Activated CD8-positive, alpha-beta T cell treated with anti-CD3 and anti-CD28 coated beads for 36 hours (primary cell): ENCODE data around the gene SLC10A1. TPM values are rescaled to one million over a fixed set of nuclear protein-coding genes. Genes with fewer than 3 reads are reported as not detected.

Experiments used
- ATAC-seq: fragments of 200-7000 bp; cut with Tn5 transposase; one replicate; pipeline ENCODE4 v1.10.0; 2021; ENCODE audit warnings: mild to moderate bottlenecking, moderate library complexity
- CTCF ChIA-PET: fragments of 350-600 bp; sonication (Branson Sonifier 250); formaldehyde crosslinking; loops from one replicate; lab custom pipeline; 2021; ENCODE audit warnings: antibody characterized with exemption; lab: Charles Lee
- POLR2A ChIA-PET: fragments of 350-600 bp; sonication (Branson Sonifier 250); formaldehyde crosslinking; loops from one replicate; lab custom pipeline; 2021; ENCODE audit warnings: antibody characterized with exemption; lab: Charles Lee
- DNase-seq: peaks from one replicate; pipeline ENCODE4 v3.0.0-alpha.2; 2020
- H3K27ac Mint-ChIP-seq: one replicate; pipeline ENCODE4 v1.8.0; 2021; ENCODE audit warnings: mild to moderate bottlenecking, mixed read lengths
- H3K27me3 Mint-ChIP-seq: one replicate; pipeline ENCODE4 v1.8.0; 2021; ENCODE audit warnings: mixed read lengths
- H3K36me3 Mint-ChIP-seq: one replicate; pipeline ENCODE4 v1.8.0; 2021; ENCODE audit warnings: low read depth, mixed read lengths
- H3K4me1 Mint-ChIP-seq: one replicate; pipeline ENCODE4 v1.8.0; 2021; ENCODE audit warnings: low read depth, mixed read lengths
- H3K4me3 Mint-ChIP-seq: one replicate; pipeline ENCODE4 v1.8.0; 2021; ENCODE audit warnings: mild to moderate bottlenecking, moderate library complexity, mixed read lengths
- H3K9me3 Mint-ChIP-seq: one replicate; pipeline ENCODE4 v1.8.0; 2021; ENCODE audit warnings: mixed read lengths
- intact Hi-C: fragments of 100-400 bp; cut with micrococcal nuclease; formaldehyde crosslinking; loops from one replicate; pipeline ENCODE4 v1.10.0; 2022
- total RNA-seq, 2 experiments: library from RNA; stranded (reverse); gene quantifications; one replicate each; pipeline ENCODE4 v1.2.3, GENCODE V29; 2021
- TF ChIP-seq, protein P1 (sequence below): fragments of 200-600 bp; IDR thresholded peaks from one replicate; pipeline ENCODE4 v1.8.0; 2022; ENCODE audit warnings: antibody characterized with exemption, mild to moderate bottlenecking

SLC10A1 gene
- total RNA-seq, 2 experiments from 2014 or later = not detected

DNA sequence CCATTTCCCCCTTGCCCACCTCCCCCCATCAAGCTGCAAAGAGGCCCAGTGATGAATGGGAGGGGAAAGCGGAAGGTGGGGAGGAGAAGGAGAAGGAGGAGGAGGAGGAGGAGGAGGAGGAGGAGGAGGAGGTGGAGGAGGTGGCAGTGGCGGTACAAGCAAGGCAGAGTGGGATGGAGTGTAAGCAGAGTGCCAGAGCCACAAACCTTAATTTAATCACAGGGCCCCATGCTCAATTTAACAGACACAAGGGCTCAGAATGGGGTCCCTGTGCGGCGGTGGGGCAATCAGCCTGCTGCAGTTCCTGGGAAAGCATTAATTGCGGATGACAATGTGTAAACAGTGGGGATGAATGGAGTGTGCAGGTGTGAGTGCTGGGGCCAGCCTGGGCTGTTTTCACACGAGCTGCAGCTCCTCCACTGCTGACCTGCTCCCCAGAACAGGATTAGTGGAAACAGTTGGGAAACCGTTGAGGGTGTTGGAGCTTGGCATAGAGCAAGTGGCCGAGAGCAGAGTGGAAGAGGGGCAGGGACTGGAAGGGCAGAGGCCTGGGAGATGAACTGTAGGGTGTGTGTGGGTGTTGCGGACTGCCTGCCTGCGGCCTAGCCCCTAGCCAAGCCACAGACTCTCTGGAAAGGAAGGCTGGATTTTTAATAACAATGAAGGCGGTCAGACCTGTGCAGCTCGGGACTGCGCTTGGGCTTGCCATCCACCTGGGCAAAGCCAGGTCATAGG is 45.8 kb upstream of the SLC10A1 start:
- intact Hi-C loops = no loop called here
- Mint-ChIP-seq H3K27ac (no peak overlapping the region), H3K4me1 (no peaks in the 10 kb centered on the region), H3K27me3 (peaks cover 8% of the 10 kb centered on the region), H3K4me3 (no peak overlapping the region), H3K9me3 (no peaks in the 10 kb centered on the region), H3K36me3 (no peaks in the 10 kb centered on the region)
- DNase-seq = no peak
- no peak for ATAC-seq
- TF ChIP-seq, protein P1, sequence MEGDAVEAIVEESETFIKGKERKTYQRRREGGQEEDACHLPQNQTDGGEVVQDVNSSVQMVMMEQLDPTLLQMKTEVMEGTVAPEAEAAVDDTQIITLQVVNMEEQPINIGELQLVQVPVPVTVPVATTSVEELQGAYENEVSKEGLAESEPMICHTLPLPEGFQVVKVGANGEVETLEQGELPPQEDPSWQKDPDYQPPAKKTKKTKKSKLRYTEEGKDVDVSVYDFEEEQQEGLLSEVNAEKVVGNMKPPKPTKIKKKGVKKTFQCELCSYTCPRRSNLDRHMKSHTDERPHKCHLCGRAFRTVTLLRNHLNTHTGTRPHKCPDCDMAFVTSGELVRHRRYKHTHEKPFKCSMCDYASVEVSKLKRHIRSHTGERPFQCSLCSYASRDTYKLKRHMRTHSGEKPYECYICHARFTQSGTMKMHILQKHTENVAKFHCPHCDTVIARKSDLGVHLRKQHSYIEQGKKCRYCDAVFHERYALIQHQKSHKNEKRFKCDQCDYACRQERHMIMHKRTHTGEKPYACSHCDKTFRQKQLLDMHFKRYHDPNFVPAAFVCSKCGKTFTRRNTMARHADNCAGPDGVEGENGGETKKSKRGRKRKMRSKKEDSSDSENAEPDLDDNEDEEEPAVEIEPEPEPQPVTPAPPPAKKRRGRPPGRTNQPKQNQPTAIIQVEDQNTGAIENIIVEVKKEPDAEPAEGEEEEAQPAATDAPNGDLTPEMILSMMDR = no peak
- CTCF ChIA-PET = no interaction called here
- POLR2A ChIA-PET = no interaction called here

DNA sequence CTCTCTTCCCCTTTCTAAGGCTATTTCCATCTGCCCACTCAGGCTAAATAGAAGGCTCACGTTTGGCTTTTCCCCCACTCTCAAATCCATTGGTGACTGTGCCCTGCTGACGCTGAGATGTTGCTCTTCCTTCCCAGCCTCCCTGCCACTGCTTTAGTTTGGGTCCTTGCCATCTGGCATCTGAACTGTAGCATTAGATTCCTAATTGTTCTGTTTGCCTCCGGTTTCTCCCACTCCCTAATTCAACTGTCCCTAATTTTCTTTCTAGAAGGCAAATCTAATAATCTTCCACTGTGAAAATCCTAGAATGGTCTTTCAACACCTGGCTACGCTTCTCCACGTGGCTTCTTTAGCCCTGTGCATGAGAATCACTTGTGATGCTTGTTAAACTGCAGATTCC is 44.6 kb upstream of the SLC10A1 start:
- Mint-ChIP-seq H3K27me3 (peaks cover 4% of the 10 kb centered on the region), H3K4me3 (no peak overlapping the region), H3K9me3 (no peaks in the 10 kb centered on the region), H3K27ac (no peak overlapping the region), H3K36me3 (no peaks in the 10 kb centered on the region), H3K4me1 (no peaks in the 10 kb centered on the region)
- intact Hi-C loops = no loop called here
- CTCF ChIA-PET = no interaction called here
- POLR2A ChIA-PET = no interaction called here
- TF ChIP-seq, protein P1 = no peak
- ATAC-seq (no peak), DNase-seq (no peak)

DNA sequence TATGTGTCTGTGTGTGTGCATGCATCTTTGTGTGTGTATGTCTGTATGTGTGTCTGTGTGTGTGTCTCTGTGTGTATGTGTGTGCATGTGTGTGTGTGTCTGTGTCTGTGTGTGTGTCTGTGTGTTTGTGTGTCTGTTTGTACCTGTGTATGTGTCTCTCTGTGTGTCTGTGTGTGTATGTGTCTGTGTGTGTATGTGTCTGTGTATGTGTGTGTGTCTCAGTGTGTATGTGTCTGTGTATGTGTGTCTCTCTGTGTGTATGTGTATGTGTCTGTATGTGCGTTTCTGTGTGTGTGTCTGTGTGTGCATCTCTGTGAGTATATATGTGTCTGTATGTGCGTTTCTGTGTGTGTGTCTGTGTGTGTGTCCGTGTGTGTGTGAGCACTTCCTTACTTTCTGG is 42.6 kb upstream of the SLC10A1 start:
- CTCF ChIA-PET = no interaction called here
- Mint-ChIP-seq H3K27ac (no peak overlapping the region), H3K27me3 (peaks cover 2% of the 10 kb centered on the region), H3K4me3 (no peak overlapping the region), H3K9me3 (no peaks in the 10 kb centered on the region), H3K36me3 (no peaks in the 10 kb centered on the region), H3K4me1 (no peaks in the 10 kb centered on the region)
- no peak for ATAC-seq
- POLR2A ChIA-PET = no interaction called here
- no peak for DNase-seq
- TF ChIP-seq, protein P1 = no peak
- intact Hi-C loops = no loop called here

DNA sequence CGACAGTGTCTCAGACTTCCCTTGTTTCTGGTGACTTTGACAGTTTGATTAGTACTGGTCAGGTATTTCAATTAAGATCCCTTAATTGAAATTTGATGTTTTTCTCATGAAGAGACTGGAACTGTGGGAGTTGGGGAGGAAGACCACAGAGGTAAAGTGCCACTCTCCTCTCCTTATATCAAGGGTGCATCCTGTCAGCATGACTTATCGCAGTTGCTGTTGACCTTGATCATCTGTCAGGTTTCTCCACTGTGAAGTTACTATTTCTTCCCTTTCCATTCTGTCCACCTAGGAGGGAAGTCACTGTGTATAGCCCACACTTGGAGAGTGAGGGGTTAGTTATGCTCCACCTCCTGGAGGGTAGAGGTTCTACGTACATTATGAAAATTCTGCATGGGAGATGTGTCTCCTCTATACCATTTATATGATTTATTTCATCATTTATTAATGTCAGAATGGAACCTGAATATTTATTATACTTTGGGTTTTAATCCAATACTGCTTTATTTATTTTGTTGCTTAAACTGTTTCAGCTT is 41.9 kb upstream of the SLC10A1 start:
- CTCF ChIA-PET = interaction anchor here (1.0 kb wide), 1 partner anchor 235 kb away, joined by 3 read pairs; no protein-coding TSS in a partner anchor
- no peak for ATAC-seq
- Mint-ChIP-seq H3K4me3 (no peak overlapping the region), H3K36me3 (no peaks in the 10 kb centered on the region), H3K4me1 (no peaks in the 10 kb centered on the region), H3K27ac (no peak overlapping the region), H3K9me3 (no peaks in the 10 kb centered on the region), H3K27me3 (peaks cover 2% of the 10 kb centered on the region)
- TF ChIP-seq, protein P1 = no peak
- POLR2A ChIA-PET = no interaction called here
- intact Hi-C loops = no loop called here
- no peak for DNase-seq

DNA sequence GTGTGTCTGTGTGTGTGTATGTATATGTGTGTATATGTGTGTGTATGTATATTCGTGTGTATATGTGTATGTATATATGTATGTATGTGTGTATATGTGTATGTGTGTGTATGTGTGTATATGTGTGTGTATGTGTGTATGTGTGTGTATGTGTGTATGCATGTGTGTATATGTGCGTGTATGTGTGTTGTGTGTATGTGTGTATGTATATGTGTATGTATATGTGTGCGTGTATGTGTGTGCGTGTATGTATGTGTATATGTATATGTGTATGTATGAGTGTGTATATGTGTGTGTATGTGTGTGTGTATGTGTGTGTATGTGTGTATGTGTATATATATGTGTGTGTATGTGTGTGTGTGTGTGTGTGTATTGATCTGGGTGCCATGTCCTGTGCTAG is 31.8 kb upstream of the SLC10A1 start:
- TF ChIP-seq, protein P1 = no peak
- no peak for DNase-seq
- H3K9me3 Mint-ChIP-seq = no peaks in the 10 kb centered on the region
- H3K36me3 Mint-ChIP-seq = no peaks in the 10 kb centered on the region
- ChIA-PET CTCF (interaction anchor here (1.5 kb wide), 1 partner anchor 11 kb away, joined by 5 read pairs; no protein-coding TSS in a partner anchor), POLR2A (no interaction called here)
- peaks cover 1% of the 10 kb centered on the region for H3K27me3 Mint-ChIP-seq
- ATAC-seq = no peak
- H3K27ac Mint-ChIP-seq = no peak overlapping the region
- intact Hi-C loops = no loop called here
- no peak overlapping the region for H3K4me3 Mint-ChIP-seq
- H3K4me1 Mint-ChIP-seq = no peaks in the 10 kb centered on the region
